ENCODE data around the gene REC8. TPM values are rescaled to one million over a fixed set of nuclear protein-coding genes. Genes with fewer than 3 reads are reported as not detected.
A peak's percentile ranks its signal among the peaks of the same experiment; 100 is the strongest.

The REC8 gene
- total and polyA plus RNA-seq, 2 of the 13 experiments (the other 11 are each of a cell fraction or from before 2014, with no cell fraction given), result 3.4 to 14.7 TPM

DNA sequence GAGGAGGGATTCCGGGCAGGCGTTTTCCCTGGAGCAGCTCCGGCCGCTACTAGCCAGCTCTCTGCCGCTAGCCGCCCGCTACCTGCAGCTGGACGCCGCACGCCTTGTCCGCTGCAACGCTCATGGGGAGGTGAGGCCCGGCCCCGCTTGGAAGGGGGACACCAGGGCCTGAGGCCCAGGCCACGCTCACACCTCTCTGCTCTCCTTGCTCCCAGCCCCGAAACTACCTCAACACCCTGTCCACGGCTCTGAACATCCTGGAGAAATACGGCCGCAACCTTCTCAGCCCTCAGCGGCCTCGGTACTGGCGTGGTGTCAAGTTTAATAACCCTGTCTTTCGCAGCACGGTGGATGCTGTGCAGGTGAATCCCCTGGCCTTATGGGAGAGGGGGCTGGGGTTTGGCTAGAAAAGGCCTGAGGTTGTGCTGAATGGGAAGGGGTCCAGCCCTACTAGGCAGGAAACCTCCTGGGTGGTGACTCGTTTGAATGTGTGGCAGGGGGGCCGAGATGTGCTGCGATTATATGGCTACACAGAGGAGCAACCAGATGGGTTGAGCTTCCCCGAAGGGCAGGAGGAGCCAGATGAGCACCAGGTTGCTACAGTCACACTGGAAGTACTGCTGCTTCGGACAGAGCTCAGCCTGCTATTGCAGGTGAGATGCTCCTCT, 24.0 kb upstream of the REC8 start (continued):
- TF ChIP-seq, protein P1, sequence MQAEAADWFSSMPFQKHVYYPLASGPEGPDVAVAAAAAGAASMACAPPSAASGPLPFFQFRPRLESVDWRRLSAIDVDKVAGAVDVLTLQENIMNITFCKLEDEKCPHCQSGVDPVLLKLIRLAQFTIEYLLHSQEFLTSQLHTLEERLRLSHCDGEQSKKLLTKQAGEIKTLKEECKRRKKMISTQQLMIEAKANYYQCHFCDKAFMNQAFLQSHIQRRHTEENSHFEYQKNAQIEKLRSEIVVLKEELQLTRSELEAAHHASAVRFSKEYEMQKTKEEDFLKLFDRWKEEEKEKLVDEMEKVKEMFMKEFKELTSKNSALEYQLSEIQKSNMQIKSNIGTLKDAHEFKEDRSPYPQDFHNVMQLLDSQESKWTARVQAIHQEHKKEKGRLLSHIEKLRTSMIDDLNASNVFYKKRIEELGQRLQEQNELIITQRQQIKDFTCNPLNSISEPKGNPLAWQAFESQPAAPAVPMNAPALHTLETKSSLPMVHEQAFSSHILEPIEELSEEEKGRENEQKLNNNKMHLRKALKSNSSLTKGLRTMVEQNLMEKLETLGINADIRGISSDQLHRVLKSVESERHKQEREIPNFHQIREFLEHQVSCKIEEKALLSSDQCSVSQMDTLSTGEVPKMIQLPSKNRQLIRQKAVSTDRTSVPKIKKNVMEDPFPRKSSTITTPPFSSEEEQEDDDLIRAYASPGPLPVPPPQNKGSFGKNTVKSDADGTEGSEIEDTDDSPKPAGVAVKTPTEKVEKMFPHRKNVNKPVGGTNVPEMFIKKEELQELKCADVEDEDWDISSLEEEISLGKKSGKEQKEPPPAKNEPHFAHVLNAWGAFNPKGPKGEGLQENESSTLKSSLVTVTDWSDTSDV (CRISPR knock-in tag; IDR thresholded peaks at IDR 0.05), result no peak
- TF ChIP-seq ZNF737 (CRISPR knock-in tag; IDR thresholded peaks at IDR 0.05; ENCODE audit: borderline replicate concordance), result no peak
- TF ChIP-seq, protein P2, sequence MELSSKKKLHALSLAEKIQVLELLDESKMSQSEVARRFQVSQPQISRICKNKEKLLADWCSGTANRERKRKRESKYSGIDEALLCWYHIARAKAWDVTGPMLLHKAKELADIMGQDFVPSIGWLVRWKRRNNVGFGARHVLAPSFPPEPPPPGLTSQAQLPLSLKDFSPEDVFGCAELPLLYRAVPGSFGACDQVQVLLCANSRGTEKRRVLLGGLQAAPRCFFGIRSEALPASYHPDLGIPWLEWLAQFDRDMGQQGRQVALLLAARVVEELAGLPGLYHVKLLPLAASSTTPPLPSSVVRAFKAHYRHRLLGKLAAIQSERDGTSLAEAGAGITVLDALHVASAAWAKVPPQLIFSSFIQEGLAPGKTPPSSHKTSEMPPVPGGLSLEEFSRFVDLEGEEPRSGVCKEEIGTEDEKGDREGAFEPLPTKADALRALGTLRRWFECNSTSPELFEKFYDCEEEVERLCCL (CRISPR knock-in tag; IDR thresholded peaks at IDR 0.05; ENCODE audit: borderline replicate concordance), result peak; percentile 75; the same call in 1 of the 2 replicates
- no peak for TF ChIP-seq ZNF20 (CRISPR knock-in tag; IDR thresholded peaks at IDR 0.05)
- 0 out of 2 replicates have a peak, but pooled peaks have one; percentile 21 for TF ChIP-seq ZNF747 (CRISPR knock-in tag; IDR thresholded peaks at IDR 0.05; ENCODE audit: borderline replicate concordance)
- peak; percentile 3; the same call in 1 of the 2 replicates for TF ChIP-seq YEATS4 (CRISPR knock-in tag; IDR thresholded peaks at IDR 0.05; ENCODE audit: borderline replicate concordance)
- peak; percentile 84; the same call in 1 of the 2 replicates for TF ChIP-seq ZNF354B (CRISPR knock-in tag; IDR thresholded peaks at IDR 0.05)
- 0 out of 2 replicates have a peak, but pooled peaks have one; percentile 72 for TF ChIP-seq TOPORS (CRISPR knock-in tag; IDR thresholded peaks at IDR 0.05)
- TF ChIP-seq, protein P3, sequence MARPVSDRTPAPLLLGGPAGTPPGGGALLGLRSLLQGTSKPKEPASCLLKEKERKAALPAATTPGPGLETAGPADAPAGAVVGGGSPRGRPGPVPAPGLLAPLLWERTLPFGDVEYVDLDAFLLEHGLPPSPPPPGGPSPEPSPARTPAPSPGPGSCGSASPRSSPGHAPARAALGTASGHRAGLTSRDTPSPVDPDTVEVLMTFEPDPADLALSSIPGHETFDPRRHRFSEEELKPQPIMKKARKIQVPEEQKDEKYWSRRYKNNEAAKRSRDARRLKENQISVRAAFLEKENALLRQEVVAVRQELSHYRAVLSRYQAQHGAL (CRISPR knock-in tag; IDR thresholded peaks at IDR 0.05; ENCODE audit: not compliant biosample characterization), result peak; percentile 94
- TF ChIP-seq, protein P4, sequence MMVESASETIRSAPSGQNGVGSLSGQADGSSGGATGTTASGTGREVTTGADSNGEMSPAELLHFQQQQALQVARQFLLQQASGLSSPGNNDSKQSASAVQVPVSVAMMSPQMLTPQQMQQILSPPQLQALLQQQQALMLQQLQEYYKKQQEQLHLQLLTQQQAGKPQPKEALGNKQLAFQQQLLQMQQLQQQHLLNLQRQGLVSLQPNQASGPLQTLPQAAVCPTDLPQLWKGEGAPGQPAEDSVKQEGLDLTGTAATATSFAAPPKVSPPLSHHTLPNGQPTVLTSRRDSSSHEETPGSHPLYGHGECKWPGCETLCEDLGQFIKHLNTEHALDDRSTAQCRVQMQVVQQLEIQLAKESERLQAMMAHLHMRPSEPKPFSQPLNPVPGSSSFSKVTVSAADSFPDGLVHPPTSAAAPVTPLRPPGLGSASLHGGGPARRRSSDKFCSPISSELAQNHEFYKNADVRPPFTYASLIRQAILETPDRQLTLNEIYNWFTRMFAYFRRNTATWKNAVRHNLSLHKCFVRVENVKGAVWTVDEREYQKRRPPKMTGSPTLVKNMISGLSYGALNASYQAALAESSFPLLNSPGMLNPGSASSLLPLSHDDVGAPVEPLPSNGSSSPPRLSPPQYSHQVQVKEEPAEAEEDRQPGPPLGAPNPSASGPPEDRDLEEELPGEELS (CRISPR knock-in tag; IDR thresholded peaks at IDR 0.05), result no peak
- TF ChIP-seq ZNF317 (CRISPR knock-in tag; IDR thresholded peaks at IDR 0.05), result no peak
- TF ChIP-seq KDM3A (CRISPR knock-in tag; IDR thresholded peaks at IDR 0.05; ENCODE audit: low read depth), result no peak
- TF ChIP-seq, protein P5, sequence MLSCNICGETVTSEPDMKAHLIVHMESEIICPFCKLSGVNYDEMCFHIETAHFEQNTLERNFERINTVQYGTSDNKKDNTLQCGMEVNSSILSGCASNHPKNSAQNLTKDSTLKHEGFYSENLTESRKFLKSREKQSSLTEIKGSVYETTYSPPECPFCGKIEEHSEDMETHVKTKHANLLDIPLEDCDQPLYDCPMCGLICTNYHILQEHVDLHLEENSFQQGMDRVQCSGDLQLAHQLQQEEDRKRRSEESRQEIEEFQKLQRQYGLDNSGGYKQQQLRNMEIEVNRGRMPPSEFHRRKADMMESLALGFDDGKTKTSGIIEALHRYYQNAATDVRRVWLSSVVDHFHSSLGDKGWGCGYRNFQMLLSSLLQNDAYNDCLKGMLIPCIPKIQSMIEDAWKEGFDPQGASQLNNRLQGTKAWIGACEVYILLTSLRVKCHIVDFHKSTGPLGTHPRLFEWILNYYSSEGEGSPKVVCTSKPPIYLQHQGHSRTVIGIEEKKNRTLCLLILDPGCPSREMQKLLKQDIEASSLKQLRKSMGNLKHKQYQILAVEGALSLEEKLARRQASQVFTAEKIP (CRISPR knock-in tag; IDR thresholded peaks at IDR 0.05; ENCODE audit: borderline replicate concordance), result no peak
- 0 out of 2 replicates have a peak, but pooled peaks have one; percentile 50 for TF ChIP-seq ZKSCAN5 (CRISPR knock-in tag; IDR thresholded peaks at IDR 0.05)
- TF ChIP-seq DPF2 (CRISPR knock-in tag; IDR thresholded peaks at IDR 0.05; ENCODE audit: borderline replicate concordance, low read depth), result peak; percentile 34; the same call in 1 of the 2 replicates
- peak; percentile 95; the same call in 1 of the 2 replicates for TF ChIP-seq ZNF678 (CRISPR knock-in tag; IDR thresholded peaks at IDR 0.05)
- TF ChIP-seq, protein P6, sequence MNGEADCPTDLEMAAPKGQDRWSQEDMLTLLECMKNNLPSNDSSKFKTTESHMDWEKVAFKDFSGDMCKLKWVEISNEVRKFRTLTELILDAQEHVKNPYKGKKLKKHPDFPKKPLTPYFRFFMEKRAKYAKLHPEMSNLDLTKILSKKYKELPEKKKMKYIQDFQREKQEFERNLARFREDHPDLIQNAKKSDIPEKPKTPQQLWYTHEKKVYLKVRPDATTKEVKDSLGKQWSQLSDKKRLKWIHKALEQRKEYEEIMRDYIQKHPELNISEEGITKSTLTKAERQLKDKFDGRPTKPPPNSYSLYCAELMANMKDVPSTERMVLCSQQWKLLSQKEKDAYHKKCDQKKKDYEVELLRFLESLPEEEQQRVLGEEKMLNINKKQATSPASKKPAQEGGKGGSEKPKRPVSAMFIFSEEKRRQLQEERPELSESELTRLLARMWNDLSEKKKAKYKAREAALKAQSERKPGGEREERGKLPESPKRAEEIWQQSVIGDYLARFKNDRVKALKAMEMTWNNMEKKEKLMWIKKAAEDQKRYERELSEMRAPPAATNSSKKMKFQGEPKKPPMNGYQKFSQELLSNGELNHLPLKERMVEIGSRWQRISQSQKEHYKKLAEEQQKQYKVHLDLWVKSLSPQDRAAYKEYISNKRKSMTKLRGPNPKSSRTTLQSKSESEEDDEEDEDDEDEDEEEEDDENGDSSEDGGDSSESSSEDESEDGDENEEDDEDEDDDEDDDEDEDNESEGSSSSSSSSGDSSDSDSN (CRISPR knock-in tag; IDR thresholded peaks at IDR 0.05), result peak; percentile 68; the same call in 1 of the 2 replicates

Data from HepG2 (cell line).